Measurements from ENCODE around the gene EPB41L4A. TPM values are rescaled to one million over a fixed set of nuclear protein-coding genes. Genes with fewer than 3 reads are reported as not detected.

The EPB41L4A gene
- total RNA-seq, 1 donor: 0.72 TPM

DNA sequence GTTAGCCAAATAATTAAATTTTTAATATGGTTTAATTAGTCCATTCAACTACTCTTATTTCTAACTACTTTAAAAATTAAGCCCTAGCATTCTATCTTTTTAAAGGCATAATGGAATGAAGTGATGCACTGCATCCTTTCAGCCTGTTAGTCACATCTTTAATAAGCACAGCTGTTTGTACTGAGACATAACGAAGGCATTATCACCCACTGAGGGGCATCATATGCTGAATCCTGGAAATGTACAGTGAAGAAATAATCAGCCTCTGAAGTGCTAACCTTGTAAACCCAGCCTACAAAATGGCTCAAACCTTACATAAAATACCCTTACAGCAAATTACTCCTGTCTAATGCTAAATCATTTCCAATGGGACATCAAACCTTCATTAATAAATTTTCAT, 33.1 kb downstream of the EPB41L4A start:
- Histone ChIP-seq H3K27me3 (ENCODE audit: insufficient read depth, low read length) (no peaks in the 10 kb centered on the region), H4K20me1 (ENCODE audit: insufficient read depth, low read length) (no peaks in the 10 kb centered on the region), H3K36me3 (ENCODE audit: insufficient read depth, low read length) (no peaks in the 10 kb centered on the region), H2AFZ (ENCODE audit: low read length) (no peak overlapping the region), H3K4me1 (ENCODE audit: insufficient read depth, low read length) (no peaks in the 10 kb centered on the region), H3K79me2 (ENCODE audit: insufficient read depth, low read length) (no peaks in the 10 kb centered on the region), H3K4me3 (ENCODE audit: insufficient read depth, low read length) (no peak overlapping the region), H3K27ac (ENCODE audit: low read depth, low read length) (no peak overlapping the region), H3K9me3 (ENCODE audit: low read depth, low read length) (no peaks in the 10 kb centered on the region), H3K4me2 (ENCODE audit: insufficient read depth, low read length) (no peak overlapping the region)
- DNase-seq (ENCODE audit: insufficient read length, low spot score, missing footprints): no peak
- TF ChIP-seq, protein P1, sequence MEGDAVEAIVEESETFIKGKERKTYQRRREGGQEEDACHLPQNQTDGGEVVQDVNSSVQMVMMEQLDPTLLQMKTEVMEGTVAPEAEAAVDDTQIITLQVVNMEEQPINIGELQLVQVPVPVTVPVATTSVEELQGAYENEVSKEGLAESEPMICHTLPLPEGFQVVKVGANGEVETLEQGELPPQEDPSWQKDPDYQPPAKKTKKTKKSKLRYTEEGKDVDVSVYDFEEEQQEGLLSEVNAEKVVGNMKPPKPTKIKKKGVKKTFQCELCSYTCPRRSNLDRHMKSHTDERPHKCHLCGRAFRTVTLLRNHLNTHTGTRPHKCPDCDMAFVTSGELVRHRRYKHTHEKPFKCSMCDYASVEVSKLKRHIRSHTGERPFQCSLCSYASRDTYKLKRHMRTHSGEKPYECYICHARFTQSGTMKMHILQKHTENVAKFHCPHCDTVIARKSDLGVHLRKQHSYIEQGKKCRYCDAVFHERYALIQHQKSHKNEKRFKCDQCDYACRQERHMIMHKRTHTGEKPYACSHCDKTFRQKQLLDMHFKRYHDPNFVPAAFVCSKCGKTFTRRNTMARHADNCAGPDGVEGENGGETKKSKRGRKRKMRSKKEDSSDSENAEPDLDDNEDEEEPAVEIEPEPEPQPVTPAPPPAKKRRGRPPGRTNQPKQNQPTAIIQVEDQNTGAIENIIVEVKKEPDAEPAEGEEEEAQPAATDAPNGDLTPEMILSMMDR (IDR thresholded peaks at IDR 0.05; ENCODE audit: extremely low read depth, low read depth, low read length): no peak

- Histone ChIP-seq H2AFZ (ENCODE audit: low read length) (no peak overlapping the region), H3K79me2 (ENCODE audit: insufficient read depth, low read length) (no peaks in the 10 kb centered on the region), H4K20me1 (ENCODE audit: insufficient read depth, low read length) (no peaks in the 10 kb centered on the region), H3K4me1 (ENCODE audit: insufficient read depth, low read length) (no peaks in the 10 kb centered on the region), H3K27me3 (ENCODE audit: insufficient read depth, low read length) (no peaks in the 10 kb centered on the region), H3K9me3 (ENCODE audit: low read depth, low read length) (no peaks in the 10 kb centered on the region), H3K4me3 (ENCODE audit: insufficient read depth, low read length) (no peak overlapping the region), H3K27ac (ENCODE audit: low read depth, low read length) (no peak overlapping the region), H3K4me2 (ENCODE audit: insufficient read depth, low read length) (no peak overlapping the region), H3K36me3 (ENCODE audit: insufficient read depth, low read length) (no peaks in the 10 kb centered on the region)
- TF ChIP-seq, protein P1 (IDR thresholded peaks at IDR 0.05; ENCODE audit: extremely low read depth, low read depth, low read length): no peak
- DNase-seq (ENCODE audit: insufficient read length, low spot score, missing footprints): peak; percentile 9
Observed at GRCh38 chr5:112385566-112385965, 33.5 kb downstream of the EPB41L4A start.

GRCh38 chr5:112384523-112384922, 34.6 kb downstream of the EPB41L4A start:
- TF ChIP-seq, protein P1 (IDR thresholded peaks at IDR 0.05; ENCODE audit: extremely low read depth, low read depth, low read length): no peak
- Histone ChIP-seq H2AFZ (ENCODE audit: low read length) (no peak overlapping the region), H3K4me1 (ENCODE audit: insufficient read depth, low read length) (no peaks in the 10 kb centered on the region)

DNA sequence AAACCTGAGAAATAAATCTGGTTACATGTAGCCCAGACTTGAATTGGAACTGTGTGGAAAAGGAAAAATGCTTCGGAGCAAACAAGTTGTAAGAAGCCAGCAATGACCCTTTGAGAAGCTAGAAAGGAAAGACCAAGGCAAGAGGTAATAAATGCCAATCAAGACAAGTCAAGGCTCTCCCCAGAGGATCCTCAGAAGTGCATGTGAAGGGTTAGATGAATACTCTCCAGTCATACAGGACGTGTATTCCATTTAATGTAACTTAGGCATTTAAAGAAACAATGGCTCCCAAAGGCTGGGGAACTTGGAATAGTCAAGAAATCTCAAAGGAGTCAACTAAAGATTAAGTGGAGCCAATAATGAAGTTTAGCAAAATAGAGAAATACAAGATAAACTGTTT, 36.2 kb downstream of the EPB41L4A start:
- H3K9me3 ChIP-seq (ENCODE audit: low read depth, low read length): no peaks in the 10 kb centered on the region
- no peaks in the 10 kb centered on the region for H3K79me2 ChIP-seq (ENCODE audit: insufficient read depth, low read length)
- TF ChIP-seq, protein P1 (IDR thresholded peaks at IDR 0.05; ENCODE audit: extremely low read depth, low read depth, low read length): no peak
- H3K27ac ChIP-seq (ENCODE audit: low read depth, low read length): no peak overlapping the region
- no peaks in the 10 kb centered on the region for H3K36me3 ChIP-seq (ENCODE audit: insufficient read depth, low read length)
- H3K4me2 ChIP-seq (ENCODE audit: insufficient read depth, low read length): no peak overlapping the region
- no peak overlapping the region for H2AFZ ChIP-seq (ENCODE audit: low read length)
- no peak for DNase-seq (ENCODE audit: insufficient read length, low spot score, missing footprints)
- no peaks in the 10 kb centered on the region for H4K20me1 ChIP-seq (ENCODE audit: insufficient read depth, low read length)
- H3K4me3 ChIP-seq (ENCODE audit: insufficient read depth, low read length): no peak overlapping the region
- H3K27me3 ChIP-seq (ENCODE audit: insufficient read depth, low read length): no peaks in the 10 kb centered on the region
- H3K4me1 ChIP-seq (ENCODE audit: insufficient read depth, low read length): no peaks in the 10 kb centered on the region

More at GRCh38 chr5:112384523-112384922, 34.6 kb downstream of the EPB41L4A start:
- H3K4me3 ChIP-seq (ENCODE audit: insufficient read depth, low read length): no peak overlapping the region
- no peaks in the 10 kb centered on the region for H3K79me2 ChIP-seq (ENCODE audit: insufficient read depth, low read length)
- H3K27me3 ChIP-seq (ENCODE audit: insufficient read depth, low read length): no peaks in the 10 kb centered on the region
- H4K20me1 ChIP-seq (ENCODE audit: insufficient read depth, low read length): no peaks in the 10 kb centered on the region
- no peak overlapping the region for H3K4me2 ChIP-seq (ENCODE audit: insufficient read depth, low read length)
- no peak for DNase-seq (ENCODE audit: insufficient read length, low spot score, missing footprints)
- H3K27ac ChIP-seq (ENCODE audit: low read depth, low read length): no peak overlapping the region
- H3K36me3 ChIP-seq (ENCODE audit: insufficient read depth, low read length): no peaks in the 10 kb centered on the region
- no peaks in the 10 kb centered on the region for H3K9me3 ChIP-seq (ENCODE audit: low read depth, low read length)
